ENCODE results near the gene DRAXIN.

The DRAXIN gene

GRCh38 chr1:11650331-11650991 lies 41.0 kb upstream of the DRAXIN start:
- H3K4me3 ChIP-seq (ENCODE audit: low read depth, low read length) = no peak overlapping the region
- no peak for DNase-seq (ENCODE audit: low read depth)
- in situ Hi-C loops (cut with HindIII; ENCODE audit: low sequenced_read_pairs) = no loop called here
- TF ChIP-seq CTCF (IDR thresholded peaks at IDR 0.05; ENCODE audit: low read depth, low read length, missing control alignments) = peak; percentile 10

GRCh38 chr1:11651017-11651416 lies 40.5 kb upstream of the DRAXIN start:
- DNase-seq (ENCODE audit: low read depth) = no peak
- in situ Hi-C loops (cut with HindIII; ENCODE audit: low sequenced_read_pairs) = no loop called here
- no peak overlapping the region for H3K4me3 ChIP-seq (ENCODE audit: low read depth, low read length)
- TF ChIP-seq CTCF (IDR thresholded peaks at IDR 0.05; ENCODE audit: low read depth, low read length, missing control alignments) = no peak

- no peak for DNase-seq (ENCODE audit: low read depth)
- H3K4me3 ChIP-seq (ENCODE audit: low read depth, low read length) = no peak overlapping the region
- in situ Hi-C loops (cut with HindIII; ENCODE audit: low sequenced_read_pairs) = no loop called here
- no peak for TF ChIP-seq CTCF (IDR thresholded peaks at IDR 0.05; ENCODE audit: low read depth, low read length, missing control alignments)
Measured at GRCh38 chr1:11652203-11652780, 39.2 kb upstream of the DRAXIN start.

GRCh38 chr1:11653101-11653860 lies 38.2 kb upstream of the DRAXIN start:
- in situ Hi-C loops (cut with HindIII; ENCODE audit: low sequenced_read_pairs) = no loop called here
- DNase-seq (ENCODE audit: low read depth) = no peak
- no peak overlapping the region for H3K4me3 ChIP-seq (ENCODE audit: low read depth, low read length)
- no peak for TF ChIP-seq CTCF (IDR thresholded peaks at IDR 0.05; ENCODE audit: low read depth, low read length, missing control alignments)

GRCh38 chr1:11653861-11654136 lies 37.7 kb upstream of the DRAXIN start:
- DNase-seq (ENCODE audit: low read depth) = no peak
- H3K4me3 ChIP-seq (ENCODE audit: low read depth, low read length) = peak overlapping the region; percentile 50
- TF ChIP-seq CTCF (IDR thresholded peaks at IDR 0.05; ENCODE audit: low read depth, low read length, missing control alignments) = no peak
- in situ Hi-C loops (cut with HindIII; ENCODE audit: low sequenced_read_pairs) = no loop called here

- in situ Hi-C loops (cut with HindIII; ENCODE audit: low sequenced_read_pairs) = no loop called here
- no peak for DNase-seq (ENCODE audit: low read depth)
- peak within 1 kb of the TSS; percentile 50 for H3K4me3 ChIP-seq (ENCODE audit: low read depth, low read length)
- TF ChIP-seq CTCF (IDR thresholded peaks at IDR 0.05; ENCODE audit: low read depth, low read length, missing control alignments) = no peak
Measured at GRCh38 chr1:11654137-11654938, 37.2 kb upstream of the DRAXIN start, which contains the start of the genes FBXO2 and FBXO44. Gene FBXO2 (minus strand): TSS chr1:11654429. CDS start chr1:11654340, 89 bp downstream. Gene FBXO44 (plus strand): TSS chr1:11654877. CDS start chr1:11655836, 959 bp downstream.

Data from astrocyte of the cerebellum (primary cell).